ENCODE measurements around the gene EIF2AK3. TPM values are rescaled to one million over a fixed set of nuclear protein-coding genes. Genes with fewer than 3 reads are reported as not detected.

EIF2AK3 gene
- total and polyA plus RNA-seq, 4 donors: 5.3 to 46.7 (median 18.6) TPM

- WGBS, 2 donors: 79 to 88% methylated on average over 2 of the region's 2 CpGs
- Histone ChIP-seq H3K27me3 (ENCODE audit: control insufficient read depth in 3 of 3, insufficient read depth in 3 of 3, low read length in 2 of 3) (no peaks in the 10 kb centered on the region), H3K9ac (ENCODE audit: insufficient read depth in 1 of 2, low read length in 2 of 2) (no peak overlapping the region), H3K4me1 (ENCODE audit: control insufficient read depth in 5 of 5, insufficient read depth in 5 of 5, low read length in 5 of 5) (no peaks in the 10 kb centered on the region), H3K36me3 (ENCODE audit: control insufficient read depth in 4 of 4, insufficient read depth in 4 of 4, low read length in 4 of 4) (no peaks in the 10 kb centered on the region), H3K4me3 (no peak overlapping the region), H3K27ac (ENCODE audit: low read depth in 1 of 2, low read length in 1 of 2) (no peak overlapping the region), H3K9me3 (ENCODE audit: control insufficient read depth in 4 of 4, insufficient read depth in 3 of 4, low read length in 3 of 4) (no peaks in the 10 kb centered on the region)
- TF ChIP-seq CTCF (IDR thresholded peaks at IDR 0.05; ENCODE audit: control extremely low read depth, extremely low read depth): no peak
- no peak for DNase-seq
- no peak for ATAC-seq (ENCODE audit: insufficient read depth, low FRiP score)
Measured at GRCh38 chr2:88637464-88637863, 10.2 kb upstream of the EIF2AK3 start.

GRCh38 chr2:88636026-88636425 is 8.8 kb upstream of the EIF2AK3 start:
- Histone ChIP-seq H3K4me3 (no peak overlapping the region), H3K9me3 (ENCODE audit: control insufficient read depth in 4 of 4, insufficient read depth in 3 of 4, low read length in 3 of 4) (no peaks in the 10 kb centered on the region), H3K4me1 (ENCODE audit: control insufficient read depth in 5 of 5, insufficient read depth in 5 of 5, low read length in 5 of 5) (no peaks in the 10 kb centered on the region), H3K36me3 (ENCODE audit: control insufficient read depth in 4 of 4, insufficient read depth in 4 of 4, low read length in 4 of 4) (no peaks in the 10 kb centered on the region), H3K9ac (ENCODE audit: insufficient read depth in 1 of 2, low read length in 2 of 2) (no peak overlapping the region), H3K27ac (ENCODE audit: low read depth in 1 of 2, low read length in 1 of 2) (no peak overlapping the region), H3K27me3 (ENCODE audit: control insufficient read depth in 3 of 3, insufficient read depth in 3 of 3, low read length in 2 of 3) (no peaks in the 10 kb centered on the region)
- 96 to 97% methylated on average over 1 of the region's 1 CpG for WGBS, 2 donors
- ATAC-seq (ENCODE audit: insufficient read depth, low FRiP score): no peak
- TF ChIP-seq CTCF (IDR thresholded peaks at IDR 0.05; ENCODE audit: control extremely low read depth, extremely low read depth): no peak
- DNase-seq: no peak

- DNase-seq: no peak
- H3K9ac ChIP-seq (ENCODE audit: insufficient read depth in 1 of 2, low read length in 2 of 2): no peak overlapping the region
- no peak overlapping the region for H3K4me3 ChIP-seq
- WGBS, 2 donors: 95% methylated on average over 3 of the region's 3 CpGs
- no peaks in the 10 kb centered on the region for H3K27me3 ChIP-seq (ENCODE audit: control insufficient read depth in 3 of 3, insufficient read depth in 3 of 3, low read length in 2 of 3)
- no peak for ATAC-seq (ENCODE audit: insufficient read depth, low FRiP score)
- TF ChIP-seq CTCF (IDR thresholded peaks at IDR 0.05; ENCODE audit: control extremely low read depth, extremely low read depth): no peak
- H3K4me1 ChIP-seq (ENCODE audit: control insufficient read depth in 5 of 5, insufficient read depth in 5 of 5, low read length in 5 of 5): peaks cover 0 to 5% (median 2%) of the 10 kb centered on the region in 5 donors
- no peak overlapping the region for H3K27ac ChIP-seq (ENCODE audit: low read depth in 1 of 2, low read length in 1 of 2)
- H3K36me3 ChIP-seq (ENCODE audit: control insufficient read depth in 4 of 4, insufficient read depth in 4 of 4, low read length in 4 of 4): no peaks in the 10 kb centered on the region
- H3K9me3 ChIP-seq (ENCODE audit: control insufficient read depth in 4 of 4, insufficient read depth in 3 of 4, low read length in 3 of 4): no peaks in the 10 kb centered on the region
Measured at GRCh38 chr2:88632569-88632968, 5.3 kb upstream of the EIF2AK3 start.

GRCh38 chr2:88628571-88628939 is 1.3 kb upstream of the EIF2AK3 start:
- H3K4me3 ChIP-seq: no peak overlapping the region
- peak overlapping the region in 1 of 2 donors; percentile 100 for H3K9ac ChIP-seq (ENCODE audit: insufficient read depth in 1 of 2, low read length in 2 of 2)
- no peaks in the 10 kb centered on the region for H3K36me3 ChIP-seq (ENCODE audit: control insufficient read depth in 4 of 4, insufficient read depth in 4 of 4, low read length in 4 of 4)
- peaks cover 4 to 14% (median 13%) of the 10 kb centered on the region in 5 donors for H3K4me1 ChIP-seq (ENCODE audit: control insufficient read depth in 5 of 5, insufficient read depth in 5 of 5, low read length in 5 of 5)
- DNase-seq: peak in 2 of 3 donors; percentile 19 to 20
- TF ChIP-seq CTCF (IDR thresholded peaks at IDR 0.05; ENCODE audit: control extremely low read depth, extremely low read depth): no peak
- no peaks in the 10 kb centered on the region for H3K9me3 ChIP-seq (ENCODE audit: control insufficient read depth in 4 of 4, insufficient read depth in 3 of 4, low read length in 3 of 4)
- no peak for ATAC-seq (ENCODE audit: insufficient read depth, low FRiP score)
- 71 to 81% methylated on average over 8 of the region's 8 CpGs for WGBS, 2 donors
- peak overlapping the region; percentile 96 to 99 for H3K27ac ChIP-seq (ENCODE audit: low read depth in 1 of 2, low read length in 1 of 2)
- no peaks in the 10 kb centered on the region for H3K27me3 ChIP-seq (ENCODE audit: control insufficient read depth in 3 of 3, insufficient read depth in 3 of 3, low read length in 2 of 3)
